ENCODE data around the gene IGHMBP2.

IGHMBP2 gene

DNA sequence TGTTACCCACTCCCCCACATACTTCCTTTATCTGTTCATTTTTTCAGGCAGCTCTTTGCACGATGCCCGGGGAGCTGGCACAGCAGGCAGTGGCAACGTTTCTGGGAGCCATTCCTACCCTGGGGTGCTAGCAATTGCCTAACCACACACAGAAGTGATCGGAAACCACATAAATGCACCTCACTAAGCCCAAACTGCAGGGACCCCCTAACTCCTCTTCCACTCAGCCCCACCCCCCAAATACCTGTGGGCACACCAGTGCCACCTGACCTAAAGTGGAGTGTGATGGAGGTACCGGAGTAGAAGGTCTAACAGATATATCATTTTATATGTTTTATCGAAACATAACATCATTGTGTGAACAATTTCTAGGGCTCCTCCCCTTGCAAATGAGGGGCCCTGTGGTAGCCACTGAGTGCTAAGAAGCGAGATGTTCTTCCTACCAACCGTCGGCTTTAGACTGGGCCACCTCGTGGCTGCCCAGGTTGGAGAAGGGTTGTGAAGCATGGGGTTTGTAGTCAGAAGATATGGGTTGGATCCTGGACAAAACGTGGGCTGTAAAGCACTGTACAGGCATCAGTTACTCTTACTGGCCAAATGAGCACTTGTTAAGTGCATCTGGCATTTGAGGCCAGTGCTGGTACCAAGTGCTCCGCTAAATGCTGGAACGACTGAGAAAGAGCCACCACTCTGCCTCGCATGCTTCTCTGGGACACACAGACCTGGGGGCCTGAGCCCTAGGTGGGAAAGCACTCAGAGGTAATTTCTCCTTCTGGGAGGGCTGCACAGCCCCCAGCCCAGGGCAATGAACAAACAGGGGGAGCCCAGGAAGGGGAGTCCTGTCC lies 74.3 kb downstream of the IGHMBP2 start:
- DNase-seq (ENCODE audit: low spot score): no peak
- Mint-ChIP-seq H3K27ac (no peak overlapping the region), H3K4me1 (ENCODE audit: low read depth) (peaks cover 2% of the 10 kb centered on the region), H3K4me3 (no peak overlapping the region), H3K9me3 (peaks cover 13% of the 10 kb centered on the region), H3K27me3 (ENCODE audit: low read depth) (peaks cover 13% of the 10 kb centered on the region), H3K36me3 (ENCODE audit: low read depth) (peaks cover 6% of the 10 kb centered on the region)

DNA sequence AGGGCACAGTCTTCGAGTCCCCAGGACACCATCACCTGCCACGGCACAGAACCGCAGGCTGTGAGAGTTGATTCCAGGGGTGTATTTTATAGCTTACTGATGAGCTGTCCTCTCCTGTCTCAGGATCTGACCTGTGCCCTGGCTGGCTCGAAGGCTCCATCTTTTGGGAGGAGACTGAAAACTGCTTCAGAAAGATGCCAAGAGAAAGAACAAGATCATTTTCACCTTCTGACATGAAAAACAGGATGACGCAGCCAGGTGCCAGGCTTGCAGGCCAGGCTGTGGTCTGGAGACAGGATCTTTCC lies 74.9 kb downstream of the IGHMBP2 start:
- Mint-ChIP-seq H3K4me1 (ENCODE audit: low read depth) (peaks cover 2% of the 10 kb centered on the region), H3K9me3 (peaks cover 13% of the 10 kb centered on the region), H3K36me3 (ENCODE audit: low read depth) (peaks cover 6% of the 10 kb centered on the region), H3K27me3 (ENCODE audit: low read depth) (peaks cover 14% of the 10 kb centered on the region), H3K27ac (no peak overlapping the region), H3K4me3 (no peak overlapping the region)
- DNase-seq (ENCODE audit: low spot score): no peak

DNA sequence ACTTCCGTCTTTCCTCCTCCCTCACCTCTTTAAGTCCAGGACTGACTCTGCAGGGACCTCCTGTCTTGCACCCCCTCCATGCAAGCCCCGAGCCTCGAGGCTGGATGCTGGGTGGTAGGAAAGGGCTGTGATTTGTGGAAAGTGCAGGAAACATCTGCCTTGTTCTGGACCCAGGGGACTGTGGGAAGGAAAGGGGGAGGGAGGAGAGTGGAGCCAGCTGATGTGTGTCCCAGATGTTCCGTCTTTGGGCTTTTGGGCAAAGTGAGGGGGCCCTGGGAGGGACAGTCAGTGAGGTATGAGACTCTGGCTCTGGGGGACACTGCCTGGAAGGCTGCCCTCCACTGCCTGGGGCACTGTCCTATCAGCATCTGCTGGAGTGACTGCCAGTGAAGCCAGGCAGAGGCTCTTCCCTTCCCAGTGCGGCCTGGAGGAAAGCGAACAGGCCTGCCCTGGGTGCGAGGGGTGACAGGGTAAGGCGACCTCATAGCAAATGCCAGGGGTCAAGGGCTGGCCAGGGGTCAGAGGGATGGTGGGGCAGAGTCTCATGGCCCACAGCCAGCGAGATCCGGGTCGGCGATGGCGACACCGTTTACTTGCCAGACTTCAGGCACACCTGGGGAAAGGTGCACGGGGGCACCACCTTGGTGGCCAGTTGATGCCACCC lies 75.4 kb downstream of the IGHMBP2 start:
- no peak for DNase-seq (ENCODE audit: low spot score)
- Mint-ChIP-seq H3K27ac (no peak overlapping the region), H3K27me3 (ENCODE audit: low read depth) (peaks cover 15% of the 10 kb centered on the region), H3K9me3 (peaks cover 13% of the 10 kb centered on the region), H3K4me3 (no peak overlapping the region), H3K36me3 (ENCODE audit: low read depth) (peaks cover 6% of the 10 kb centered on the region), H3K4me1 (ENCODE audit: low read depth) (peaks cover 2% of the 10 kb centered on the region)

DNA sequence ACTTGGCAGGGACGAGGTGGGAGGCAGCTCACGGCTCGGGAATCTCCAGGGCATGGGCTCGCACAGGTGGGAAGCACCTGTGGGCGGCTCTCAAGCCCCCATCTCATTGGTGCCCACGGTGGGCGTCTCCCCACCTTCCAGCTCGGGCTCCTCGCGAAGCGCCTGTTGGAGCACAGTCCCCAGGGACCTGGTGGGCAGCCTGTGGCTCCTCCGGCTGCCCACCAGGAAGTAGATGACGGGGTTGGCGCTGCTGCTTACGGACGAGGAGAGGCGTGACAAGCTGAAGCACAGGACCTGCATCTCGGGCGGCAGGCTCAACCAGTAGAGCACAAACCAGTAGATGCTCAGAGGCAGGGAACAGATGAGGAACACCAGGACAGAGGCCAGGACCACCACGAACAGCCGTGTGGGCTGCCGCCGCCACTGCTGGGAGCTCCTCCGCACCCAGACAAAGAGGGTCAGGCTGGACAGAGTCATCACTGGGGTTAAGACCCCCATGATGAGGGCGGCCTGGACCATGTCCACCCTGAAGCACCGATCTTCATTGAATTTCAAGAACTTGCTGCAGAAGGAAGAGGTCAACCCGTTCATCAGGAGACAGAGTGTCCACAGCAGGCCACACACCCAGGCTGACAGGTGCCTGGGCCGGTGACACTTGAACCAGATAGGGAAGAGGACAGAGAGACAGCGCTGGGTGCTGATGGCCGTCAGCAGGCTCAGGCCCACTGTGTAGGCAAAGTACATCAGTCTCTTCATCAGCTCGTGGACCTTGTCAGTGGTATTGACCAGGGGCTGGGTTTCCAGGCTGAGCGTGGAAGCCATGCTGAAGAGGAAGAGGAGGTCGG lies 76.5 kb downstream of the IGHMBP2 start:
- Mint-ChIP-seq H3K27ac (no peak overlapping the region), H3K4me1 (ENCODE audit: low read depth) (no peaks in the 10 kb centered on the region), H3K36me3 (ENCODE audit: low read depth) (peaks cover 3% of the 10 kb centered on the region), H3K4me3 (no peak overlapping the region), H3K9me3 (peaks cover 13% of the 10 kb centered on the region), H3K27me3 (ENCODE audit: low read depth) (peaks cover 17% of the 10 kb centered on the region)
- DNase-seq (ENCODE audit: low spot score): no peak

DNA sequence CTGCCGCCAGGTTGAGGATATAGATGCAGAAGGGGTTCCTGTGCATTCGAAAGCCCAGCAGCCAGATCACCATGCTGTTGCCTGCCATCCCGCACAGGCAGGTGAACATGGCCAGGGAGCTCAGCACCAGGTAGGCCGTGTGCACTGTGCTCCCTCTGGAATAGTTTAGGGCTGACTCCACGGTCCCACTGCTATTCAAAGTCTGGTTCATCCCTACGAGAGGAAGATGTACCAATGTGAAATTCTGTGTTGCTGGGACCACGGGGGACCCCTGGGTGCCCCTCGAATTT lies 77.0 kb downstream of the IGHMBP2 start, which contains the start of gene MRGPRD:
MRGPRD (minus strand) TSS at position 211 of the 290 bp plus-strand sequence; CDS start at position 211, 0 bp downstream.
- Mint-ChIP-seq H3K4me3 (no peak within 1 kb of the TSS), H3K27ac (no peak within 1 kb of the TSS), H3K4me1 (ENCODE audit: low read depth) (no peaks in the 10 kb centered on the region), H3K36me3 (ENCODE audit: low read depth) (peaks cover 3% of the 10 kb centered on the region), H3K9me3 (peaks cover 13% of the 10 kb centered on the region), H3K27me3 (ENCODE audit: low read depth) (peaks cover 17% of the 10 kb centered on the region)
- DNase-seq (ENCODE audit: low spot score): no peak

DNA sequence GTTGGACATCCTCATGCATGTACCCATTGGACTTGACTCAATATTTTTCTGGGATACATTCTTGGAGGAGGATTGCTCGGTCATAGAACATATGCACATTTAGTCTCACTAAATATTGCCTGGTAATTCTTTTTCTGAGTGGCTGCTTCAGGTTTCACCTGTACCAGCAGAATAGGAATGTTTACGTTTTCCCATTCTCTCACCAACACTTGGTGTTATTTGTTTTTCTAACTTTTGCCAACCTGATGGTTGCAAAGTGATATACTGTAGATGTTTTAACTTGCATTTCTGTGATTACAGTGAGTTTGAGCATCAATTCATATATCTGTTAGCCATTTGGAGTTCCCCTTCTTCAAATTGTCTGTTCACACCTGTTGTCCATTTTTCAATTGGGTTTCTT lies 78.4 kb downstream of the IGHMBP2 start:
- H3K4me3 Mint-ChIP-seq: no peak overlapping the region
- no peak overlapping the region for H3K27ac Mint-ChIP-seq
- H3K27me3 Mint-ChIP-seq (ENCODE audit: low read depth): peaks cover 26% of the 10 kb centered on the region
- no peak for DNase-seq (ENCODE audit: low spot score)
- H3K9me3 Mint-ChIP-seq: peaks cover 19% of the 10 kb centered on the region
- peaks cover 5% of the 10 kb centered on the region for H3K36me3 Mint-ChIP-seq (ENCODE audit: low read depth)
- H3K4me1 Mint-ChIP-seq (ENCODE audit: low read depth): no peaks in the 10 kb centered on the region

DNA sequence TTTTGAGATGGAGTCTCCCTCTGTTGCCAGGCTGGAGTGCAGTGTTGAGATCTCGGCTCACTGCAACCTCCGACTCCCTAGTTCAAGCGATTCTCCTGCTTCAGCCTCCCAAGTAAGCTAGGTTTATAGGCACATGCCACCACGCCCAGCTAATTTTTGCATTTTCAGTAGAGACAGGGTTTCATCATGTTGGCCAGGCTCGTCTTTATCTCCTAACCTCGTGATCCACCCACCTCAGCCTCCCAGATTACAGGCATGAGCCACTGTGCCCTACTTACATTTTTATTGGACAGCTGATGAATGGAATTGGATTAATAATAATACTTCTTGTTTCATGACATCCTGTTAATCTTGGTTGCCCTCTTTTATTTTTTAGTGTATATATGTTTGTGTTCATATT lies 80.1 kb downstream of the IGHMBP2 start:
- Mint-ChIP-seq H3K27ac (no peak overlapping the region), H3K4me3 (no peak overlapping the region), H3K27me3 (ENCODE audit: low read depth) (peaks cover 33% of the 10 kb centered on the region), H3K4me1 (ENCODE audit: low read depth) (no peaks in the 10 kb centered on the region), H3K9me3 (peaks cover 19% of the 10 kb centered on the region), H3K36me3 (ENCODE audit: low read depth) (peaks cover 5% of the 10 kb centered on the region)
- DNase-seq (ENCODE audit: low spot score): no peak

DNA sequence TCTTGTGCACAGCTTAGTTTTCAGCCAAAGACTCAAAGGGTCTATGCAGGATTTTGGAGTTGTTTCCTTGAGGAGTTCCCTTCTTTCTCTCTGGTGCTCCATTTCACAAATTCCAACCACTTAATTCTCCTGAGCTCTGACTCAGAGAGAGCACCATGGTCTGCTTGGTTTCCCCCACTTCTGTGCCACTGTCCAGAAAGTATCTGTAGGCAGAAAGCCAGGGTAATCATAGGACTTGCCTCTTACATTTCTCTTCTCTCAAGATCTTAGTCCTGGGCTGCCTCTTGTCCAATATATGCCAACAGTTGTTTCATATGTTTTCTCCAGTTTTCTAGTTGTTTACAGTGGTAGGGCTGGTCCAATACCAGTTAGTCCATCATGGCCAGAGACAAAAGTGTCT lies 83.5 kb downstream of the IGHMBP2 start:
- DNase-seq (ENCODE audit: low spot score): no peak
- Mint-ChIP-seq H3K4me1 (ENCODE audit: low read depth) (no peaks in the 10 kb centered on the region), H3K27ac (no peak overlapping the region), H3K9me3 (peaks cover 13% of the 10 kb centered on the region), H3K36me3 (ENCODE audit: low read depth) (peaks cover 5% of the 10 kb centered on the region), H3K4me3 (no peak overlapping the region), H3K27me3 (ENCODE audit: low read depth) (peaks cover 37% of the 10 kb centered on the region)

DNA sequence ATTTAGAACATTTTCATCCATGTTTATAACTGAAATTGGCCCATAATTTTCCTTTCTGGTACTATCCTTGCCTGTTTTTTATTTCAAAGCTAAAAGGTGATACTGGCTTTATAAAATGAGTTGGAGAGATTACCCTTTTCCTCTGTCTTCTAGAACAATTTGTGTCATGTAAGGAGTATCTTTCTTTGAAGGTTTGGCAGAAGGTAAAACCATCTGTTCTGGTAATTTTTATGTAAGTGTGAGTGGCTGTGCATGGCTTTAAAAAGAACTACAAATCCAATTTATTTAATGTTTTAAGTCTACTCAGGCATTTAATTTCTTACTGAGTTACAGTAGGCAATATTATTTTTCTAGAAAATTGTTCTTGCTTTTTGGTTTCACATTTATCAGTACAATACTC lies 84.8 kb downstream of the IGHMBP2 start:
- Mint-ChIP-seq H3K4me1 (ENCODE audit: low read depth) (no peaks in the 10 kb centered on the region), H3K9me3 (peaks cover 6% of the 10 kb centered on the region), H3K36me3 (ENCODE audit: low read depth) (peaks cover 2% of the 10 kb centered on the region), H3K27me3 (ENCODE audit: low read depth) (peaks cover 30% of the 10 kb centered on the region), H3K4me3 (no peak overlapping the region), H3K27ac (no peak overlapping the region)
- DNase-seq (ENCODE audit: low spot score): no peak
